Mammary microvascular endothelial cell (primary cell): Measurements from ENCODE around the gene CEP76. TPM values are rescaled to one million over a fixed set of nuclear protein-coding genes. Genes with fewer than 3 reads are reported as not detected.

Experiments used
- total RNA-seq: library from RNA; depleted of rRNA; stranded (reverse); fragments of >200 nt; gene quantifications from 2 replicates; pipeline ENCODE4 v1.2.3, GENCODE V29; 2015

Gene CEP76, protein sequence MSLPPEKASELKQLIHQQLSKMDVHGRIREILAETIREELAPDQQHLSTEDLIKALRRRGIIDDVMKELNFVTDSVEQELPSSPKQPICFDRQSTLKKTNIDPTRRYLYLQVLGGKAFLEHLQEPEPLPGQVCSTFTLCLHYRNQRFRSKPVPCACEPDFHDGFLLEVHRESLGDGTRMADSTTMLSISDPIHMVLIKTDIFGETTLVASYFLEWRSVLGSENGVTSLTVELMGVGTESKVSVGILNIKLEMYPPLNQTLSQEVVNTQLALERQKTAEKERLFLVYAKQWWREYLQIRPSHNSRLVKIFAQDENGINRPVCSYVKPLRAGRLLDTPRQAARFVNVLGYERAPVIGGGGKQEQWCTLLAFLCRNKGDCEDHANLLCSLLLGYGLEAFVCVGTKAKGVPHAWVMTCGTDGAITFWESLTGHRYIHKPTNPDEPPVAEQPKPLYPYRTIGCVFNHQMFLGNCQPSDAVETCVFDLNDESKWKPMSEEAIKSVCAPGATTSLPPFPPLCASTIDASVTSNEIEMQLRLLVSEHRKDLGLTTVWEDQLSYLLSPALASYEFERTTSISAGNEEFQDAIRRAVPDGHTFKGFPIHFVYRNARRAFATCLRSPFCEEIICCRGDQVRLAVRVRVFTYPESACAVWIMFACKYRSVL
- 6.8 and 8.5 TPM in 2 replicates for total RNA-seq

DNA sequence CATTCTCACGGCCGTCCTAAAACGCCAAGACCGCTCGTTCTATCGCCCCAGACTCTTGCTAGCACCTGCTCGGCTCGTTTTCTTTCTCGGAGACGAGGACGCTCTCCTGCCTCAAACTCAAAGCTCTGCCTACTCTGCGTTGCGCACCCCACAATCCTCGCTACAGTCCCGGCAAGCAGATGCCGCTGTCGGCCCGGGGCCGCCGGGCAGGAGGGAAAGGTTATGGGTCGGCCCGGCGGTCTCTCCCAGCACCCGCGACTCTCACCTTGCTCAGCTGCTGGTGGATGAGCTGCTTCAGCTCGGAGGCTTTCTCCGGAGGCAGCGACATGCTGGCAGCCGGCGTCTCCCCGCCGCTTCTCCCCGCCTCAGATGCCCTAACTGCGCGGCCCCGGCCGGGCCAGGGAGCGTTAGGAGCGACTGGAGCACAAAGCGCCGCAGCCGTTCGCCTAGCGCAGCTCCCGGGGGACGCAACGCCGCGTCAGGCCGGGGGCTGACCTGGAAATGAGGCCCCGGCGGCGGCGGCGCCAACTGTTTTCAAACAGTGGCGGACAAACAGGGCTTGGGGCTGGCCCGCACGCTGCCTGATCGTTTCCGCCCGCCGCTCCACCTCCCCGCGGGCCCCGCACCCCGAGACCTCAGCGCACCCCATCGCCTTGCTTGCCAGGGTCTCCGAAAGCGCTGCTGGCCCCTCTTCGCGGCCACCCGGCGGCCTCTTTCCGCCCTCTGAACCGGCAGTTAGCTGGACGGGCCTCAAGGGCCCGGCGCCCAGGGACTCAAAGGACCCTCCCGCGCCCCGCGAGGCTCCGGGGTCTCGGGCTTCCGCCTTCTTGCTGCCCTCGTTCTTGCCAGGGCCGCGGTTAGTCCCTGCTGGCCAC, at the start of gene CEP76, which contains the start of gene PSMG2:
Gene CEP76, minus strand, starts transcription at position 503 of the 875 bp plus-strand sequence. Its CDS starts 175 bp downstream, at position 328.
Gene PSMG2, plus strand, starts transcription at position 822 of the 875 bp plus-strand sequence. CDS start 66 bp downstream, outside the sequence.

GRCh38 chr18:12657684-12658425, 44.7 kb downstream of the CEP76 start, which contains the start of gene SPIRE1:
SPIRE1 (minus strand) TSS chr18:12658107; CDS start chr18:12657866, 241 bp downstream.

Other genes with a start within 250 kb of the CEP76 start
- 21.0 and 23.2 TPM in 2 replicates for gene SPIRE1, start 44.6 kb downstream of the CEP76 start, total RNA-seq
- gene PSMG2, start 319 bp upstream of the CEP76 start, total RNA-seq = 98.3 and 100 TPM in 2 replicates
- gene PTPN2, start 181.5 kb upstream of the CEP76 start, total RNA-seq = 24.2 and 25.1 TPM in 2 replicates
- gene SEH1L, start 245.3 kb upstream of the CEP76 start, total RNA-seq = 28.8 and 36.6 TPM in 2 replicates